ENCODE measurements around the gene C1QTNF1. TPM values are rescaled to one million over a fixed set of nuclear protein-coding genes. Genes with fewer than 3 reads are reported as not detected.

The C1QTNF1 gene
- total RNA-seq, 3 donors from 2014 or later, result 16.9 to 33.3 (median 22.1) TPM

DNA sequence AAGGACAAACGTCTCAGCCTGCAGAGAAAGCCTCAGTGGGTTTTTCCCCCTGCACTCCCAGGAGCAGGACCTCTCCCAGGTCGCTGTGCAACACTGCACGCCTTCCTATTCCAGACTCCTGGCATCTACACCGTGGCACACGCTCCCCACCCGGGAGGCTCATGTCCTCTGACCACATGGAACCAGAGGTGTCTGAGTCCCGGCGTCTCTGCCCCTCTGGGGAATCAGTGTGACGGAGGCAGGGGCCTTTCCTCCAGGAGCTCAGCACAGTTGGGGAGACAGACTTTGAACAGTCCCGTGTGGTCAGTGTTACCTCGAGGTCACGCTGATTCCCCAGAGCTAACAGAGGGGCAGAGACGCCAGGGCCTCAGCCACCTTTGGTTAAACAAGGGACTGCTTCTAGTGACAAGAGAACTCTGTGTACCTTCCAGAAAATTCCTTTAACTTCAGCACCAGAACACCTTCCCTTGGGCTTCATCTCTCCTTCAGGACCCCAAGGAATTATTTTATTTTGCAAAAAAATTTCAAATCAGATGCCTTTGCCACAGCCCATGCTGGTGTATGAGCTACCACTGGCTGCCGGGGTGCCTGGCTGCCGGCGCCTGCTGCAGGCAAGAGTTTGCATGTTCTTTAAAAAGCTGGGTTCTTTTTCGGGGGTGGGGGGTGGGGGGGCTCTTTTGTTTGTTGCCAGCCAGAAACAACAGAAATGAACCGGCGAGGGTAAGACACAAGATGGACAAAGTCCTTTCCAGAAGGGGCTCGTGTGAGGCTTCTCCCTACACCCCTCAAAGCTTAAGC, 21.0 kb upstream of the C1QTNF1 start:
- peak in 1 of 3 donors; percentile 51 for DNase-seq
- Histone ChIP-seq H3K36me3 (ENCODE audit: low read depth) (no peaks in the 10 kb centered on the region), H3K4me3 (no peak overlapping the region), H3K9me3 (no peaks in the 10 kb centered on the region), H3K4me1 (ENCODE audit: low read depth) (peaks cover 70% of the 10 kb centered on the region)
- TF ChIP-seq CTCF (IDR thresholded peaks at IDR 0.05), result no peak
- ATAC-seq, result no peak
- intact Hi-C loops (cut with DNase I, micrococcal nuclease), result no loop called here

DNA sequence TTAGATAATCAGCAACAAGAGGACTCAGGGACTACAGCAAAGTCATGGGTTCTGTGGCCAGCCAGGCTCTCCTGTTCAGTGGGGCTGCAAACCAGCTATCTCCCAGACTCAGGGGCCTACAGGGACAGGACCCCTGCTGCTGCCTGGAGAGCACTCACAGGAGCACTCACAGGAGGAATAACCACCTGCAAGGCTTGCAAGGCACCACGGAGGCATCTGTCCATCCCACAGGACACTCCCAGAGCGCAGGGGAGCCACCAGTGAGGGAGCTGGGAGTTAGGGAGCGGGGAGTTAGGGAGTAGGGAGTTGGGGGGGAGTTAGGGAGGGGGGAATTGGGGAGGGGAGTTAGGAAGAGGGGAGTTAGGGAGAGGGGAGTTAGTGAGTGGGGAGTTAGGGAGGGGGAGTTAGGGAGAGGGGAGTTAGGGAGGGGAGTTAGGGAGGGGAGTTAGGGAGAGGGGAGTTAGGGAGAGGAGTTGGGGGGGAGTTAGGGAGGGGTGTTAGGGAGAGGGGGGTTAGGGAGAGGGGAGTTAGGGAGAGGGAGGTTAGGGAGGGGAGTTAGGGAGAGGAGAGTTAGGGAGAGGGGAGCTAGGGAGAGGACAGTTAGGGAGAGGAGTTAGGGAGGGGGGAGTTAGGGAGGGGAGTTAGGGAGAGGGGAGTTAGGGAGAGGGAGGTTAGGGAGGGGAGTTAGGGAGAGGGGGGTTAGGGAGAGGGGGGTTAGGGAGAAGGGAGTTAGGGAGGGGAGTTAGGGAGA, 20.1 kb upstream of the C1QTNF1 start:
- Histone ChIP-seq H3K4me1 (ENCODE audit: low read depth) (peaks cover 72% of the 10 kb centered on the region), H3K4me3 (no peak overlapping the region), H3K36me3 (ENCODE audit: low read depth) (no peaks in the 10 kb centered on the region), H3K9me3 (no peaks in the 10 kb centered on the region)
- intact Hi-C loops (cut with DNase I, micrococcal nuclease), result no loop called here
- ATAC-seq, result no peak
- no peak for TF ChIP-seq CTCF (IDR thresholded peaks at IDR 0.05)
- peak in 1 of 3 donors; percentile 51 for DNase-seq

- Histone ChIP-seq H3K4me3 (no peak overlapping the region), H3K4me1 (ENCODE audit: low read depth) (peaks cover 59% of the 10 kb centered on the region), H3K9me3 (no peaks in the 10 kb centered on the region), H3K36me3 (ENCODE audit: low read depth) (no peaks in the 10 kb centered on the region)
- peak; percentile 81 for ATAC-seq
- peak; percentile 88 to 91 (median 91) for DNase-seq
- intact Hi-C loops (cut with DNase I, micrococcal nuclease), result no loop called here
- TF ChIP-seq CTCF (IDR thresholded peaks at IDR 0.05), result no peak
These were observed 18.7 kb upstream of the C1QTNF1 start for GRCh38 chr17:79005063-79005861.

DNA sequence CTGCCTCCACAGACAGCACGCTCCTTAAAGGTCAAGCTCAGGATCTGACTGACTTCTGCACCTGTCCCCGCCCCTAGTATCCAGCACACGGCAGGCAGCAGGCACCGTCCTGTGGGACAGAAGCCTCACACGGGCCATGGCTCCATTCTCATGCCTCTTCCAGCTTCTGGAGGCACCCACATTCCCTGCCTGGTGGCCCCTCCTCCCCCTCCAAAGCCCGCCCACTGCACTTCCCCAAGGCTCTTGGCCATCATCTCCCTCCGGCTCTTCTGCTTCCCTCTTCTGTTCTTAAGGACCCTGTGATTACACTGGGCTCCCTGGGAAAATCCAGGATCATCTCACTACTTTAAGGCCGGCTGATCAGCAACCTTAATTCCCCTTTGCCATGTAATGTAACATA, 17.9 kb upstream of the C1QTNF1 start:
- Histone ChIP-seq H3K36me3 (ENCODE audit: low read depth) (no peaks in the 10 kb centered on the region), H3K9me3 (no peaks in the 10 kb centered on the region), H3K4me3 (no peak overlapping the region), H3K4me1 (ENCODE audit: low read depth) (peaks cover 53% of the 10 kb centered on the region)
- no peak for TF ChIP-seq CTCF (IDR thresholded peaks at IDR 0.05)
- ATAC-seq (peak; percentile 18), DNase-seq (peak in 2 of 3 donors; percentile 71 to 72)
- intact Hi-C loops (cut with DNase I, micrococcal nuclease), result no loop called here

GRCh38 chr17:79006794-79007503, 17.0 kb upstream of the C1QTNF1 start:
- ATAC-seq (no peak), DNase-seq (no peak)
- no peaks in the 10 kb centered on the region for H3K9me3 ChIP-seq
- intact Hi-C loops (cut with DNase I, micrococcal nuclease), result no loop called here
- H3K4me1 ChIP-seq (ENCODE audit: low read depth), result peaks cover 44% of the 10 kb centered on the region
- no peak overlapping the region for H3K4me3 ChIP-seq
- TF ChIP-seq CTCF (IDR thresholded peaks at IDR 0.05), result no peak
- H3K36me3 ChIP-seq (ENCODE audit: low read depth), result no peaks in the 10 kb centered on the region

Data from mucosa of descending colon (tissue), 3 donors.